Activated naive CD4-positive, alpha-beta T cell treated with anti-CD3 and anti-CD28 coated beads, Interleukin-2, amount 50 U/mL, for 16 hours (primary cell): ENCODE results near the gene TBPL1.
"Not testable (repeated sequence)": the region's sequence is repeated elsewhere in the genome, so short reads cannot be mapped to it uniquely, and the experiment has no call there.

Experiments used
- DNase-seq: peaks from one replicate; pipeline ENCODE4 v3.0.0-alpha.2; 2020

The TBPL1 gene

DNA sequence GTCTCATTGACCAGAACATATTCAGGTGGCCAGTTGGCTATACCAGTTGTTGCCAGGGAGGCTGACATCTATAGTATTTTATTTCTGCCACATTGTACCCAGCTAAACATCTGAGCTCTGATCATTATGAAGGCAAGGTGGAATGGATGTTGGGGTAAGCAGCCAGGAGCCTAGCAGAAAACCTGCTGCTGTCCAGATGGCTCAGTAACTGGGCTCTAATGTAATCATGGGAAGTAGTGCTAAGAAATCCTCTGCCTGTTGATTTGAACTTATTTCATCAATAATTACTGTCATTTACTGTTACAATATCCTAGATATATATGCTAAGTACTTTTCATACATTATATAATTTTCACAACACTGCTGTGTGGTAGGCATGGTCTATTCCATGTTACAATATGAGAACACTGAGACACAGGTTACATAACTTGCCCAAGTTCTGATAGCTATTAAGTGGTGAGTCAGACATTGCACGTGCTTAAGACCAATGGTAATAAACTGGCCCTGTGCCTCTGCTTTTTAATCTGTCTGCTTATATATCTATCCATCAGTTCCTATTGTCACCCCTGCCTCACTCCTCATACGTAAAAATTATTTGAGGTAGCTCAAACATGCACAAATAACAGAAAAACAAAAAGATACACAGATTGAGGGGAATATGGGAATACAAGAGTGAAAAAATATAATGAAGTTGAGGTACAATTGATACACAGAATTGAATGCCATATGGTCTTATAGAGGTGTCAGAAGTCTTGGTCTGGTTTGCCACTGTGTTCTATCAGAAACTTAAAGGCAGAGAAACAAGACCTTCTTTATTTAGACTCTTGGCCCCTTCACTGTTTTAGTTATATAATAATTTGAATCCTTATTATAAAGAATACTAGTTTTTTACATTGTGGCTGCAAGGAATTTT is 25.2 kb downstream of the TBPL1 start:
- DNase-seq, result no peak

DNA sequence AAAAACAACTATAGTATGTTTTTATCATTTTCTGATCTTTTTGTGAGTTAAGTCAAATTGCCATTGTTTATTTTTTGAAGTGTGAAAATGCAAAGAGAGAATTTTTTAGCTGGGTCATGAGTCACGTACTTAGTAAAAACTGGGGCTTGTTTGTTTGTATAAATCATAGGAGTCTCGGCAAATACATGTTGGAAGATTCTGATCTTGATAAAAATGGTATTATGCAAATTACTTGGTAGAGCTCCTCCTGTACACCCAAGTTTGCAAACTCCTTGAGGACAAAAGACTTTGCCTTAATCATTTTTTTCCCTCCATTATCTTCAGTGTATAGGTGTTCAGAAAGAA is 25.8 kb downstream of the TBPL1 start:
- no peak for DNase-seq

DNA sequence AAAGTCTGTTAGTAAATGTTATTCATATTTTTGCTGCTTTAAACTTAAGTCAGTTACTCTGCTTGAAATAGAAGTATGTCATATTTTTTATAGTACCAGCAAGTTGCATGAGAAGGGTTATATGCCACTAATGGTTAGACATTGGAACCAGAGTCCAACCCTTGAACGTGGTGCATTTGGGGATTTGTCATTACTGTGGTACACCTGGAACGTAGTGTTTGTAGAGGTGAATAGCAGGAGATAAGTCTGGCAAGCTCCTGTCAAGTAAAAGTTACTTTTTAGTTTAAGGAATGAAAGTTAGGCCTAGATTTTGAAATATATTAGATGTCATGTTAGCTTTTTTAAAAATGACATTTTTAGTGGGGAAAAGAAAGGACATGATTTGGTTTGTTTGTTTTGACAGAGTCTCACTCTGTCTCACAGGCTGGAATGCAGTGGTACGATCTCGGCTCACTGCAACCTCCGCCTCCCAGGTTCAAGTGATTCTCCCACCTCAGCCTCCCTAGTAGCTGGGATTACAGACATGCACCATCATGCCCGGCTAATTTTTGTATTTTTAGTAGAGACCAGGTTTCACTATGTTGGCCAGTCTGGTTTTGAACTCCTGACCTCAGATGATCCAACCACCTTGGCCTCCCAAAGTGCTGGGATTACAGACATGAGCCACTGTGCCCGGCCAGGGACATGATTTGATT is 26.4 kb downstream of the TBPL1 start:
- DNase-seq, result not testable (repeated sequence)

DNA sequence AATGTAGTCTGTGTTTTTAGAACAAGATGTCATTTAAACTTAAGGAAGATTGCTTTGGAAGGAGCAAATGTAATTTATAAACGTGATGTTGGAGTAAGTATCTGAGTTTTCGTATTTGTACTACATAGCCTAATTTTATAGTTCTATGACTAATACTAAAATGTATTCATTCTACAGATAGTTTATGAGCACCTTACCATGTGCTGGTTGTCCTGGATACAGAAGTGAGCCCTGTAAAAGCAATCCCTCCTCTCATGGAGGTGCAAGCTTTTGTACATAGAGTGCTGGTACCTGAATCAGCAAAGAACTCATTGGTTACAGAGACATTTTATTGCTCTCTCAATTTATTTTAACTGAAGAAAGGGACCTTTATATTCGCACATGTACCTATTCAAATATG is 27.1 kb downstream of the TBPL1 start:
- DNase-seq, result no peak

DNA sequence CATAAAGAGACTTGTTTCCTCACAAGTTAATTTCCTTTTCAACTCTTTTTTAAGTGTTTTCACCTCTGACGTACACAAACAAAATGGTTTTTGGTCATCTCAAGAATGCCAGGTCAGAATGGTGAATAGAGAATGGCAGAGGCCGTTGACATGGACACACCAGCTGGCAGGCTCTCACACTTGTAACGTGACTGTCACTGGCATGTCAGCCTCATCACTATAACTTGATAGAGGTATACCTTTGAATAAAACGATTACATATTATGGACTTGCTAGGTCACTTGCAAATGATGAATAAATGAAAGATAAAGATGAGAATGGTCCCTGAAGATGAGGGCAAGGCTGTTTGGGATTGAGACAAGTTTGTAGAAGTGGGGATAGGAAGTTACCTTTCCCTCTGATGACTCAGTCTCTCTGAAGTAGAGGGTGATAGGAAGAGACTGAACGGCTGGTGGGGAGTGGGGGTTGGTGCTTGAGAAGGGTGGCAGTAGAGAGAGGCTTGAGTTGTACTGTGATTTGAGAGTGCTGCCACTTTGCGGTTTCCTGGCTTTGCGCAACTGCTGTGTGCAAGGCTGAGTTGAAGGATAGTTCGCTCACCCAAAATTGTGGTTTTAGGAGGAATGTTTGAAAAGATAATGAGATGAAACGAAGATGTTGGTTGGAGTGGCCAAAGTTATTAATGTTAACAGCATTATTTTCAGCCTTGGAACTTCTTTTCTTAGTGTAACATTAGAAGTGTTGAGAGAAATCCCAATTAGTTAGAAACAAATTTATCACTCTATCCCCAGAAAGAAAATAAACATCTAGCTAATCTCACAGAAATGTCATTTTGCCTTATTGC is 30.3 kb downstream of the TBPL1 start:
- peak; percentile 15 for DNase-seq

DNA sequence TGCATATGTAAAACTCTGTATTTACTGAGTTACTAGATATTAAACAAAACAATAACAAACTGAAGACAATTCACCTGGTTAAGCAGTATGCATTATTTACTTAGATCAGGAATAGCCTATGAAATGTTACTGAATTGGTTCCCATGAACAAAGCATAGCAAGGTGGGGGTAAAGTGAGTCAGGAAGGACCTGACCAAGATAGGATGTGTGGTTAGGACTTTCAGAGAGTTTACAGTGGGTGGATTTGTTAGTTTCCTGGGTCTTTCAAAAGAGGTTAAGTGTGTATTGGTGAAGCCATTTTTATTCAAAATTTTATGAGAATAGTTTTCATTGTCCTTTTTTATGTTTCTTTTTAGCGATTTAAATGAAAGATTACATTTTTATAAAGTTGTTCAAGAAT is 32.9 kb downstream of the TBPL1 start:
- no peak for DNase-seq

DNA sequence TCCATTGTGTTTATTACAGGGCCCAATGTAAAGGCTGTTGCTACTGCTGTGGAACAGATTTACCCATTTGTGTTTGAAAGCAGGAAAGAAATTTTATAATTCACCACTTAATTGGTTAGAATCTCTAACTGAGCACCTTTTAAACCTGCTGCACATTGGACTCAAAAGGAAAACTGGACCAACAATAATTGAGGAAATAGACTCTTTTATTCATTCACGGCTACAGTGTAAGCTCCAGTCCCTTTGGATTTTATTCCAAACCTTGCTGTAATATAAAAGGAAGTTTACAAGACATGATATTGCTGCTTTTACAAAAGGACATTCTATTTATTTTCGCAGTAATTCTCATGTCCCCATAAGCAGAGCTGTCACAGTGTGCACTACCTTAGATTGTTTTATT is 33.9 kb downstream of the TBPL1 start:
- no peak for DNase-seq

DNA sequence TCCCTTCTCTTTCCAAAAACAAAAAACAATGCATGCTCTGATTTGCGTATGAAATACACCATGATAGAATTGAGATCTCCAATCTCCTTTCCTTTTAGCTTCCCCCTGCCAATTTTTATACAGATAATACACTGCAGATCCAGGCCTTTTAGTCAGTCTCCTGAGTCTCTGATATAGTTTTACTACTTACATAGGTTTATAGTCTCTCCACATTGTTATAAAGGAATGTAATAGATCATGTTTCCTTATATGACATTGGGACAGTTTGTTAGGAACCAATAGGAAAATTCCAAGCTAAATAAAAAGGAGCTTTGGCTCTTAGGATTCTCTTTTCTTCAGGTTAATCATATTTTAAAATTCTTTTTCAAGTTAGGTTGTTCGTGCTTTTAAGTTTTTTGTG is 36.5 kb downstream of the TBPL1 start:
- DNase-seq, result no peak

DNA sequence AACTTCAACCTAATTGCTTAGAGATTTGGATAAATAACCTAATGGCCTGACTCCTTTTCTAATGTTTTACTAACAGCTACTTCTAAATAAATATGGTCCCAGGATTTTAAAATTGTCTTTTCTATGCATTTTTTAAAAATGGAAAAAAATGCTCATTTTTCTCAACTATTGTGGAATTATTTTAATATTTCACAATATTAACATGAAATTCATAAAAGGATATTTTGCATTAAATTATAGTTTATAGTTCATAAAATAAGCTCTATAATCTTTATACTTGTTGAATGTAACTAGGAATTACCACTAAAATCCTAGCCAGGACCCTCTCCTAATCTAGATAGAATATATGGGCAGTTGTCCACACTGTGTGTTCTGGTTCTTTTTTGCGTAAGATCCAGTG is 37.3 kb downstream of the TBPL1 start:
- DNase-seq, result no peak

DNA sequence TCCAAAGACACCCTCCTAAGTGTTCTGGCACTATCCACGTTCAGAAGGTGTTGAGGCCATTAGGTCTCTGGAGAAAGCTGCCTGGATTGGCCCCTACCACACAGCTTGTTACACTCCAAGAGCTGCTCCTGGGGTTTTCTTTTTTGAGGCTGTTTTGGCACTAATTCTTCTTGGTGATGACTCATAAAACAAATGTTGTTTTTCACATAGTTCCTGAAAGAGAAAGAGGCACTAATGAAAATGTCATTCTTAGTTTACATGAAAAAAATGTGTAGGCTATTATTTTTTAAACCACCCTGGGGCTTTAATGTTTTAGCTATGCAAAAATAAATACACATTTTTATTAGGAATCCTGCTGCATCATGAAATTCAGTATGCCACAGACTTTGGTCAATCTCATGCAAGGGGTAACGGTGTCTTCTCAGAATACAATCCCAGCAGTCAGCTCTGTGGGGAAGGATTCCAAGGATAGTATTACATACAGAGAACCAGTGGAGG is 38.1 kb downstream of the TBPL1 start:
- no peak for DNase-seq

DNA sequence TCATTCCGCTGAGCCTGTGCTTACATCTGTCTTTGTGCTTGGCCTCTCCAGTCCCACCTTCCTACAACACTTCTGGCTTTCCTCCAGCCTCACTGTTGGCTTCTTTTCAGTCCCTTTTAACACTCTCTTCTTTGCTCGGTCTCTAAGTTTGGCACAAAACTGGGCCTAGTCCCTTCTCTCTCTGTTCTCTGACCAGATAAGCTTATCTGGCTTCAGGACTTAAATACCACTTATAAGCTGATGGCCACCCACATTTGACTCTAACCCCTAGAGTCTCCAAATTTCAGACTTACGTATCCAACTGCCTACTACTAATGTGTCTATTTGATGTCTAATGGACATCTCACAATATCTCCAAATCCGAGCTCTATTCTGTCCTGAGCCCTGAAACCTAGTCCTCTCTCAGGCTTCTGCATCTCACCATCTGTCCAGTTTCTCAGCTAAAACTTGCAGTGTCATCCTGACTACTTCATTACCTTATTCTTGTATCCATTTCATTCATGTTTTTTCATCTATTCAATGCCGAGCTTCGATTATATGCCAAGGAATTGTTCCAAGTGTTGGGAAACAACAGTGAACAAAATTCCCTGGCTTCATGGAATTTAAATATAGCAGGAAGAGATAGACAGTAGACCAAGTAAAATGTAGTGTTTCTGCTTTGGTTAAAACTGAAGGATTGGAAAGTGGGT is 40.1 kb downstream of the TBPL1 start:
- DNase-seq, result no peak

DNA sequence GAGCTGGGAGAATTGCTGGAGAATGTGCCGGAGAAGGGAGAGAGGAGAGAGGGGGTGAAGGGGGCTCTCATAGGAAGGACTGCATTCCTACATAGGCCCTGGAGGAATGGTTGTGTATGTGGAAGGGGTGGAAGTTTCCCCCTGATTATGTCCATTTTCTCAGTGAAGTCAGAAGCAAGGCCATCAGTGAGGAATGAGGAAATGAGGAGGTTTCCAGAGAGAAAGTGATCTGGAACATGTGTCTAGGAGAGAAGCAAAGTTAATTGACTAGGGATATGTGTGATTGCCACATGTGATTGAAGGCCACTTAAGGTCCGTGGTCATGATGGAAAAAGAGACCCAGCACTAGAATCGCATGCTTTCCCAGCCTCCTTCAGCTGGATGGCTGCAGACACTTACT is 42.3 kb downstream of the TBPL1 start:
- DNase-seq, result no peak

DNA sequence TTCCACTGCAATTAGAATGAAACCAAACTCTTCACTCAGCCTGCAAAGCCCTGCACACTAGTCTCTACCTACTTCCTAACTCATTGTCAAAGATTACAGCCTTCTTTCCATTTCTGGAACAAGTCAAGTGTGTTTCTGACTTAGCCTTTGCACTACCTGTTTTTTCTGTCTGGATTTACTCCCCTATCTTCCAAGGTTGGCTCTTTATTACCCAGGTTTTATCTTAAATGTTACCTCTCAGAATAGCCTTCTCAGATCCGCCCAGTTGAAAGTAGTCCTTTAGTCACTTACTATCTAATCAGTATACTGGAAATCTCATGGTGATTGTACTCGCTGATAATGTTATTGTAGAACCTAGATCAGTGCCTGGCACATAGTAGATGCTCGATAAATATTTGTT is 42.7 kb downstream of the TBPL1 start:
- DNase-seq, result no peak

DNA sequence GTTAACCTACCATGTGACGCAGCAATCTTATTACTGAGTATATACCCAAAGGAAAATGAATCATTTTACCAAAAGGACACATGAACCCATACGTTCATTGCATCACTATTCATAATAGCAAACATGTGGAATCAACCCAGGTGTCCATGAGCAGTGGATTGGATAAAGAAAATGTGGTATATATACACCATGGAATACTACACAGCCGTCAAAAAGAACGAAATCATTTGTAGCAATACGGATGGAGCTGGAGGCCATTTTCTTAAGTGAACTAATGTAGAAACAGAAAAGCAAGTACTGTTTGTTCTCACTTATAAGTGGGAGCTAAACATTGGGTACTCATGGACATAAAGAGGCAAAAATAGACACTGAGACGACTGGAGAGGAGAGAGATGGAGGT is 44.2 kb downstream of the TBPL1 start:
- no peak for DNase-seq

DNA sequence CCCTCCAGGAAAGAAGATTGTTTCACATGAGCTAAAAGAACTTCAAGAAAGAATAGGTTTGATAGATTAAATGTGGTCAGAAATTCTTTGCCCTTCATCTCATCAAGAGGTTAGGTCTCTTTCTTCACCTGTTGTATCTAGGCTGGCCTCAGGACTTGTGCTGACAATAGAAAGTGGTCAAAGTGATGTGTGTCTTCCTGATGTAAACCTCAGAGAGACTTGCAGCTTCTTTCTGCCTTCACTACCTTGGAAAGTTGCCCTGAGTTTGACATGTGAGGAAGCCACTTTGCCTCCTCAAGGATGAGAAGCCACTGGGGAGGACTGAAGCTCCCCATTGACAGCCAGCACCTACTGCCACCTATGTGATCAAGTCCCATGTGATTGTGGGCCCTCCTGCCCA is 46.3 kb downstream of the TBPL1 start:
- DNase-seq, result no peak

DNA sequence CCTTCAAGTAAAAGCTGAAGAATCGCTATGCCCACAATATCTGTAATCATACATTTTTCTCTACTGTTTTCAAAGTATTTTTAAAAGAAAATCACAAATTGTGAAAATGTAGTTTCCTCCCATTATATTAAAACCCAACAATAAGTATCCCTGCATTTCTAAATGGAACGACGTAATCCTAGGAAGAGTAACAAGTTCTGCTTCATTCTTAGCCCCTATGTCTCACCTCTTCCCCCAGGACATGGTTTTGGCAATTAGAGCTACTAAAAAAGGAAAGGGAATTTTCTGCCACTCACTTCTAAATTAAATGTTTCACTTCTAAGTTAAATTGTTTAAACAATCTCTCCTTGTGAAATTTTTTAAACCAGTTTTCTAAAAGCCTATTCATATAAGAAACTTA is 47.4 kb downstream of the TBPL1 start:
- DNase-seq, result no peak

DNA sequence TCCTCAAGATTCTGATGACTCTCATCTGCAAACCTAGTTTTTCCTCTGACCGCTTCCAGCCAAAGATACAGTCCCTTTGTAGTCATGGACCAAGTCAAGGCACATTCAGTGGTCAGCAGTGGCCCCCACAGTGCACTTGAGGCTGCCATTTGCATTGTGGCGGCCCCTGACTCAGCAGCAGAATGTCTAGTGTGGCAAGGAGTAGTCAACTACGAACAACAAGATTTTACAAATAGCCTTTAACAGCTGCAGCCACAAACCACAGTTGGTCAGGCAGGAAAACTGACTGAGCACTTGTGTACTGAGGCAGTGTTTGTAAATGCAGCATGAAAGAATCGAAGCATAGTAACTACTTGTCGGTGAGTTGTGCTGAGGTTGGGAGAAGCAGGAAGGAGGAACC is 49.8 kb downstream of the TBPL1 start:
- no peak for DNase-seq

DNA sequence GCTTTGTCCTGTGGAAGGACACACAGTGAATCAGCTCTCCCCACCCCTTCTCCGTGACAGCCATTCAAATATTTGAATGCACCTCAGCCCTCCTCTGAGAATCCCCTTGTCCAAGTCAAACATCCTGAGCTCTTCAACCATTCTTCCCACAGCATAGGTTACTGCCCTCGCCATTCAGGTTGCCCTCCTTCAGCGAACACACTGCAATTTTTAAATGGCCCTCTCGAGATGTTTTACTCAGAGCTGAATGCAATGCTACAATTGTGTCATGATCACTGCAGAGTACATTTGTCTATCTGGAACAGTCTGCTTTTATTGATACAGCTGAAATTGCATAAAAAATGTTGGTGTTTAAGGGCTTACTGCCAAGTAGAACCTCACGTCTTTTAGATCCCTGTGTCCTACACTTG is 50.5 kb downstream of the TBPL1 start:
- no peak for DNase-seq

DNA sequence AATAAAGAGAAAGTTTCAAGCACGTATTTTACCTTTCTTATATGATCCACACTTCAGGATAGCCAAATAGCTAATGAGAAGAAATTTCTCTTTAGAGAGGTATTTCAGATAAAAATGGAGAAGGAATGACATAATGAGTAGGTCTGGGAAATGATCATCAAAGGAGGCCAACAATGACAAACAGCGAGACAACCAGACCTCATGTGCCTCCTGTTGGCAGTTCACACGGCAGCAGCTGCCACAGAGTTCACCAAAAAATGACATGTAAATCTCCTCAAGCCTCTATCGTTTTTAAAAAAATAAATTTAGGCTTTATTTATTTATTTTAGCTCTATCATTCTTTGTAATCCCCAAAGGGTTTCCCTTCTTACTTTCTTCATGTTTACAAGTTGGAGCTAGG is 51.7 kb downstream of the TBPL1 start:
- DNase-seq, result no peak

DNA sequence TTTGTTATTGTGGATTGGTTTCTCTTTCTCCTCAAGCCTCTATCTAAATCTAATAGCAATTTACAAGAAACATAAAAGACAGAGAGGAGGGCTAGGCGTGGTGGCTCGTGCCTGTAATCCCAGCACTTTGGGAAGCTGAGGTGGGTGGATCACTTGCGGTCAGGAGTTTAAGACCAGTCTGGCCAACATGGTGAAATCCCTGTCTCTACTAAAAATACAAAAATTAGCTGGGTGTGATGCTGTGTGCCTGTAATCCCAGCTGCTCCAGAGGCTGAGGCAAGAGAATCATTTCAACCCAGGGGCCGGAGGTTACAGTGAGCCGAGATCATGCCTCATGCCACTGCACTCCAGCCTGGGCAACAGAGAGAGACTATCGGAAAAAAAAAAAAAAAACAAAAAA is 52.8 kb downstream of the TBPL1 start:
- no peak for DNase-seq

DNA sequence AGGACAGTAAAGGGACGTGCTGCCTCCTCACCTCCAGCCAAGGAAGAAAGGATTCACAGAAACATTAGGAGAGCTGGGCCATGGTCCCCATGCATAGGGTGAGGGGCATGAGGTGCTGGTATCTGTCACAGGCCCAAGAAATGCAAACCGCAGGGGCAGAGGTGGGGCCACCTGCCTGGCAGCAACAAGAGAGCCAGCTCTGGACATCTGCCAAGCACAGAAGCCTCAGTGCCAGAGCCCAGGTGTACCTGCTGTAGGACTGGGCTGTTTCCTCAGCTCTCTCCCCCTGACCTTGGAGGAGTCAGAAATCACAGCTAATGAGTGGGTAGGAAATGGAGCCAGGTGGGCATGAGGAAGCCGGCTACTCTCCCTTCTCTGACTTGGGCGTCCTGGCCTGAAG is 54.1 kb downstream of the TBPL1 start:
- DNase-seq, result no peak

DNA sequence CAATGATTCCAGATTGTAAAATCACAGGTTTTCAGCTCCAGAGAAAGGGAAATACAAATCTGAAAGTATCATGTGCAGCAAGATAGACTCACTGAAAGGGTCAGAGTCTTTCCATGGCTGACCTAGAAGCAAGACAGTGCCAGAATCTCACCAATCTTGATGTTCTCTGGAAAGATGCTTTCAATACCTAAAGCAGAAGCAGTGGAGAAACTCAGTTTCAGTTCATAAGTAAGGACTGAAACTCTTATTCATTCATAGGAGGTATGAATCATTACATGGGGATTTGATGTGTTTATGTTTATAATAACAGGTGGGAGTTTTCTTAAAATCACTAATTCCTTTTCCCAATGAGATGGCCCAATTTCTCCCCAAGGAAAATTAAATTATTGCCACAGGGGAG is 56.9 kb downstream of the TBPL1 start:
- DNase-seq, result no peak

DNA sequence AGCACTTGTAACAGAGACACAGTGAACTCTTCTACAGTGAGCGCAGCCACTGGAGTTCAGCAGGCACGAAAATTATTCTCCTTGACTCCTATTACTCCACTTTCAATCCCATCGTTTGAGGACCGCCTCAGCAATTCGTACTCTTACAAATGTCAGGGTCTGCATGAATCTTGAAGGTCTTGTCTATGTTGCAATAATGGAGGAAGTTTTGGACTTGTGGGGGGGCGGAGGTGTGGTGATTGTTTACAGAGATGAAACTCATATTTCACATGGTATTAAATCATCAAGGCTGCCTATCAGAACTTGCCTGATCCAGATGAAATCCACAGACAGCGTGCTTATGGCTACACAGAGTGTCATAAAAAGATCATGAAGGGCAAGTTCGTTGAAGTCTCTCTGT is 57.4 kb downstream of the TBPL1 start:
- no peak for DNase-seq
